Dedifferentiated amniotic fluid mesenchymal stem cell (primary cell): ENCODE data around the gene MTHFD1L.
"Not testable (repeated sequence)": the region's sequence is repeated elsewhere in the genome, so short reads cannot be mapped to it uniquely, and the experiment has no call there.

Source experiments
- DNase-seq: peaks from one replicate; pipeline ENCODE4 v3.0.0-alpha.2; 2016; ENCODE audit errors: extremely low spot score

The MTHFD1L gene

GRCh38 chr6:151123641-151124040 lies 258.1 kb downstream of the MTHFD1L start:
- not testable (repeated sequence) for DNase-seq

- not testable (repeated sequence) for DNase-seq
These were observed 259.7 kb downstream of the MTHFD1L start for GRCh38 chr6:151125242-151125641.

GRCh38 chr6:151125651-151126416 lies 260.3 kb downstream of the MTHFD1L start:
- not testable (repeated sequence) for DNase-seq

GRCh38 chr6:151126417-151126724 lies 260.9 kb downstream of the MTHFD1L start:
- not testable (repeated sequence) for DNase-seq

GRCh38 chr6:151127133-151127798 lies 261.8 kb downstream of the MTHFD1L start:
- DNase-seq = not testable (repeated sequence)

GRCh38 chr6:151128763-151129370 lies 263.4 kb downstream of the MTHFD1L start:
- no peak for DNase-seq

- DNase-seq = no peak
These were observed 264.8 kb downstream of the MTHFD1L start for GRCh38 chr6:151130329-151130728.

- no peak for DNase-seq
These were observed 266.0 kb downstream of the MTHFD1L start for GRCh38 chr6:151131324-151132007.

- no peak for DNase-seq
These were observed 270.7 kb downstream of the MTHFD1L start for GRCh38 chr6:151136141-151136755.

- DNase-seq = no peak
These were observed 272.0 kb downstream of the MTHFD1L start for GRCh38 chr6:151137542-151137941.

- DNase-seq = no peak
These were observed 274.0 kb downstream of the MTHFD1L start for GRCh38 chr6:151139524-151139923.

GRCh38 chr6:151140767-151141166 lies 275.3 kb downstream of the MTHFD1L start:
- no peak for DNase-seq

- no peak for DNase-seq
These were observed 276.2 kb downstream of the MTHFD1L start for GRCh38 chr6:151141685-151142084.

GRCh38 chr6:151142676-151143075 lies 277.2 kb downstream of the MTHFD1L start:
- no peak for DNase-seq

- no peak for DNase-seq
These were observed 277.8 kb downstream of the MTHFD1L start for GRCh38 chr6:151143337-151143736.

- DNase-seq = no peak
These were observed 278.3 kb downstream of the MTHFD1L start for GRCh38 chr6:151143806-151144205.

- no peak for DNase-seq
These were observed 281.8 kb downstream of the MTHFD1L start for GRCh38 chr6:151147118-151147832.

- no peak for DNase-seq
These were observed 282.6 kb downstream of the MTHFD1L start for GRCh38 chr6:151148111-151148510.

- DNase-seq = no peak
These were observed 284.3 kb downstream of the MTHFD1L start for GRCh38 chr6:151149793-151150192.
